GM12878 (cell line): Measurements from ENCODE around the gene HNRNPF. TPM values are rescaled to one million over a fixed set of nuclear protein-coding genes. Genes with fewer than 3 reads are reported as not detected.

ENCODE experiments used
- ATAC-seq: fragments of 200-7000 bp; cut with Tn5 transposase; 3 replicates; pipeline ENCODE4 v1.9.1; 2020; ENCODE audit warnings: mild to moderate bottlenecking, moderate library complexity
- BruUV-seq: library from RNA; stranded (reverse); fragments of 400-500 nt; replicated peaks from 2 replicates; lab custom pipeline; 2021; lab: Mats Ljungman, UMichigan
- CTCF ChIA-PET: fragments of 300-600 bp; sonication (Branson Sonifier 250); formaldehyde crosslinking; extraction: SDS; loops from one replicate; lab custom pipeline; 2021; ENCODE audit warnings: inconsistent platforms; lab: Yijun Ruan, JAX
- POLR2A ChIA-PET: fragments of 350-600 bp; formaldehyde crosslinking; extraction: SDS; loops from one replicate; lab custom pipeline; 2021; ENCODE audit warnings: inconsistent platforms; lab: Charles Lee
- RAD21 ChIA-PET: fragments of 300-600 bp; sonication (Branson Sonifier 250); formaldehyde crosslinking; loops from one replicate; lab custom pipeline; 2023; ENCODE audit warnings: antibody characterized with exemption; ENCODE audit not compliant: unreplicated experiment; lab: Charles Lee
- SMC1A ChIA-PET: fragments of 300-600 bp; sonication (Branson Sonifier 250); formaldehyde crosslinking; loops from one replicate; lab custom pipeline; 2023; ENCODE audit not compliant: unreplicated experiment, uncharacterized antibody; lab: Charles Lee
- DNase-seq: peaks from one replicate; pipeline ENCODE4 v3.0.0-alpha.2; 2011; ENCODE audit warnings: low read depth, low spot score
- FAIRE-seq: peaks from 3 replicates; lab custom pipeline; 2011; peaks lifted over from hg19 to GRCh38; lab: Jason Lieb, UNC
- H2AFZ ChIP-seq: 2 replicates; pipeline ENCODE4 v1.6.0; 2011; ENCODE audit warnings: low read depth, low read length, control low read depth; ENCODE audit not compliant: control insufficient read depth
- H3K27ac ChIP-seq: 2 replicates; pipeline ENCODE4 v1.5.1; 2011; ENCODE audit warnings: control low read depth; ENCODE audit not compliant: control insufficient read depth, insufficient read depth
- H3K27me3 ChIP-seq, 2 experiments: replicated peaks in 1 of 2; 2 replicates each; pipeline versions ENCODE4 v1.6.0 to v1.6.1; 2011; ENCODE audit warnings: low read length in 1 of 2; ENCODE audit not compliant: control insufficient read depth in 2 of 2, insufficient read depth in 2 of 2
- H3K36me3 ChIP-seq, 2 experiments: 2 replicates each; pipeline ENCODE4 v1.5.1; 2011; ENCODE audit warnings: low read length in 1 of 2; ENCODE audit not compliant: control insufficient read depth in 2 of 2, insufficient read depth in 2 of 2
- H3K4me1 ChIP-seq: 2 replicates; pipeline ENCODE4 v1.6.1; 2011; ENCODE audit warnings: mild to moderate bottlenecking, low read length, moderate library complexity, mixed read lengths; ENCODE audit not compliant: control insufficient read depth, insufficient read depth
- H3K4me2 ChIP-seq: 2 replicates; pipeline ENCODE4 v1.6.0; 2011; ENCODE audit warnings: control low read depth; ENCODE audit not compliant: control insufficient read depth, insufficient read depth
- H3K4me3 ChIP-seq: fragments of 200-600 bp; sonication (generic); 2 replicates; pipeline ENCODE4 v1.5.1; 2016
- H3K79me2 ChIP-seq: 2 replicates; pipeline ENCODE4 v1.6.0; 2011; ENCODE audit warnings: low read length; ENCODE audit not compliant: control insufficient read depth, insufficient read depth
- H3K9ac ChIP-seq: 2 replicates; pipeline ENCODE4 v1.8.0; 2011; ENCODE audit warnings: low read length, control low read depth, mixed read lengths; ENCODE audit not compliant: control insufficient read depth, insufficient read depth
- H3K9me3 ChIP-seq: replicated peaks from 3 replicates; pipeline ENCODE4 v1.5.1; 2011; ENCODE audit warnings: mild to moderate bottlenecking, low read length; ENCODE audit not compliant: control insufficient read depth, insufficient read depth
- H4K20me1 ChIP-seq: 2 replicates; pipeline ENCODE4 v1.6.0; 2011; ENCODE audit not compliant: control insufficient read depth, insufficient read depth
- WGBS: methylation state at CpG from one replicate; pipeline ENCODE4 v1.1.6; 2016; ENCODE audit warnings: low lambda C conversion rate; ENCODE audit not compliant: insufficient replicate concordance, insufficient coverage; ENCODE audit errors: missing lambda C conversion rate; 5-methylcytosine and 5-hydroxymethylcytosine counted together
- in situ Hi-C: fragments of 300-500 bp; cut with MboI; formaldehyde crosslinking; loops from 9 replicates; pipeline ENCODE4 v1.14.3; 2018; ENCODE audit warnings: mixed read lengths
- intact Hi-C: fragments of 100-400 bp; cut with micrococcal nuclease; formaldehyde crosslinking; loops from one replicate; pipeline ENCODE4 v1.14.2; 2022; ENCODE audit not compliant: unreplicated experiment
- polyA plus RNA-seq, 11 experiments: library from polyadenylated mRNA; depleted of rRNA in 4 of 11; unstranded in 6 of 11; stranded (reverse) in 5 of 11; fragments of >200 nt; fragmentation: Nextera tagmentation in 4 of 11; fragmentation: Illumina TruSeq in 1 of 11; extraction: Ambion mirVana in 4 of 11; extraction: Trizol in 1 of 11; gene quantifications; 1 replicate in 1 of 11; 2 replicates in 10 of 11; pipeline versions ENCODE4 v1.2.1 to v1.2.3, GENCODE V29; 2011 to 2016; ENCODE audit warnings: inconsistent platforms in 2 of 11, missing spikeins in 2 of 11, low read depth in 1 of 11
- total RNA-seq, 4 experiments: library from RNA; depleted of rRNA in 3 of 4; stranded (reverse); fragments of >200 nt in 3 of 4; fragmentation: Illumina TruSeq in 1 of 4; extraction: Trizol in 1 of 4; gene quantifications; 2 replicates each; pipeline versions ENCODE4 v1.2.1 to v1.2.3, GENCODE V29; 2013 to 2021
- TF ChIP-seq, protein P1 (sequence below), 3 experiments: IDR thresholded peaks in 2 of 3; conservative IDR thresholded peaks in 1 of 3; 2 replicates each; pipeline ENCODE4 v1.5.1; 2011; ENCODE audit warnings: low read depth in 3 of 3, low read length in 3 of 3, mild to moderate bottlenecking in 3 of 3, control low read depth in 2 of 3, moderate library complexity in 2 of 3, inconsistent platforms in 1 of 3, mixed read lengths in 1 of 3; ENCODE audit not compliant: control insufficient read depth in 2 of 3, insufficient read depth in 1 of 3; ENCODE audit errors: extremely low read depth in 1 of 3
- TF ChIP-seq, protein P2 (sequence below): IDR thresholded peaks from 2 replicates; pipeline ENCODE4 v1.6.1; 2011; ENCODE audit warnings: borderline replicate concordance, low read depth, mild to moderate bottlenecking, moderate library complexity, low read length; ENCODE audit not compliant: insufficient read depth, poor library complexity, severe bottlenecking

Gene HNRNPF
- total and polyA plus RNA-seq, 10 of the 15 experiments (the other 5 are each of a cell fraction or from before 2014, with no cell fraction given), result 156 to 373 (median 293) TPM

DNA sequence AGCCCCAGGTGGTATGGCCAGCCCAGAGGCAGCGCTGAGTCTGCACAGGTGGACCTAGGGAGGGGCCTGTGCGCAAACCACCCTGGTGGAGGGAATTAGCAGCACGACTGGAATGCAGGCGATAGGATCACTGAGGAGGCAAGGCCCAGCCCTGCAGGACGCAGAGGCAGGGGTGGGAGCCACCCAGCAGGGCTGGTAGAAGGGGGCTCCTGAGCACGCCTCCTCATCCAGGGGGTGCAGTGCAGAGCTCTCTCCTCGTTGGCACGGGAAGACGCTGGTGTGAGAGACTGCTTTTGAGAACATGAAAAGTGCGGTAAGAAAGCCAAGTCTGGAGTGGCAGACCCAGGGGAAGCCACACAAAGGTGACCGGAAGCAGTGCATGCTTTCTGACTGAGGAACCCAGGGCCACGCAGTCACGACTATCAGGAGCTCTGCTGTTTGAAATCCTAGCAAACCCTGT lies 31.5 kb downstream of the HNRNPF start:
- Histone ChIP-seq H3K79me2 (no peaks in the 10 kb centered on the region), H3K36me3 (no peaks in the 10 kb centered on the region), H3K9me3 (no peaks in the 10 kb centered on the region), H3K4me1 (no peaks in the 10 kb centered on the region), H3K9ac (no peak overlapping the region), H4K20me1 (no peaks in the 10 kb centered on the region), H3K27me3 (no peaks in the 10 kb centered on the region; a peak in 1 of 4 replicates), H3K4me3 (no peak overlapping the region), H3K27ac (no peak overlapping the region), H2AFZ (no peak overlapping the region), H3K4me2 (no peak overlapping the region)
- in situ Hi-C loops, result loop anchor here (25.0 kb wide), 2 partner anchors 90 to 590 kb away; partner anchors contain the start of gene BMS1
- ATAC-seq (peak; percentile 22; the same call in 2 of the 3 replicates), DNase-seq (no peak), FAIRE-seq (no peak)
- ChIA-PET SMC1A (no interaction called here), CTCF (interaction anchor here (1.0 kb wide), 1 partner anchor 83 kb away, joined by 3 read pairs; no protein-coding TSS in a partner anchor), RAD21 (interaction anchor here (0.6 to 1.0 kb wide), 2 partner anchors 58 to 84 kb away, joined by 3 to 5 read pairs; no protein-coding TSS in a partner anchor), POLR2A (no interaction called here)
- no TSS peak for BruUV-seq
- TF ChIP-seq, protein P1, sequence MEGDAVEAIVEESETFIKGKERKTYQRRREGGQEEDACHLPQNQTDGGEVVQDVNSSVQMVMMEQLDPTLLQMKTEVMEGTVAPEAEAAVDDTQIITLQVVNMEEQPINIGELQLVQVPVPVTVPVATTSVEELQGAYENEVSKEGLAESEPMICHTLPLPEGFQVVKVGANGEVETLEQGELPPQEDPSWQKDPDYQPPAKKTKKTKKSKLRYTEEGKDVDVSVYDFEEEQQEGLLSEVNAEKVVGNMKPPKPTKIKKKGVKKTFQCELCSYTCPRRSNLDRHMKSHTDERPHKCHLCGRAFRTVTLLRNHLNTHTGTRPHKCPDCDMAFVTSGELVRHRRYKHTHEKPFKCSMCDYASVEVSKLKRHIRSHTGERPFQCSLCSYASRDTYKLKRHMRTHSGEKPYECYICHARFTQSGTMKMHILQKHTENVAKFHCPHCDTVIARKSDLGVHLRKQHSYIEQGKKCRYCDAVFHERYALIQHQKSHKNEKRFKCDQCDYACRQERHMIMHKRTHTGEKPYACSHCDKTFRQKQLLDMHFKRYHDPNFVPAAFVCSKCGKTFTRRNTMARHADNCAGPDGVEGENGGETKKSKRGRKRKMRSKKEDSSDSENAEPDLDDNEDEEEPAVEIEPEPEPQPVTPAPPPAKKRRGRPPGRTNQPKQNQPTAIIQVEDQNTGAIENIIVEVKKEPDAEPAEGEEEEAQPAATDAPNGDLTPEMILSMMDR (IDR thresholded peaks at IDR 0.05 in 2 of 3, conservative IDR thresholded peaks at IDR 0.05 in 1 of 3; ENCODE audit: control insufficient read depth in 2 of 3, extremely low read depth in 1 of 3, insufficient read depth in 1 of 3, low read depth in 3 of 3, low read length in 3 of 3), result 0 out of 6 replicates have a peak, but pooled peaks of 1 of the 3 experiments have one; percentile 3
- TF ChIP-seq, protein P2, sequence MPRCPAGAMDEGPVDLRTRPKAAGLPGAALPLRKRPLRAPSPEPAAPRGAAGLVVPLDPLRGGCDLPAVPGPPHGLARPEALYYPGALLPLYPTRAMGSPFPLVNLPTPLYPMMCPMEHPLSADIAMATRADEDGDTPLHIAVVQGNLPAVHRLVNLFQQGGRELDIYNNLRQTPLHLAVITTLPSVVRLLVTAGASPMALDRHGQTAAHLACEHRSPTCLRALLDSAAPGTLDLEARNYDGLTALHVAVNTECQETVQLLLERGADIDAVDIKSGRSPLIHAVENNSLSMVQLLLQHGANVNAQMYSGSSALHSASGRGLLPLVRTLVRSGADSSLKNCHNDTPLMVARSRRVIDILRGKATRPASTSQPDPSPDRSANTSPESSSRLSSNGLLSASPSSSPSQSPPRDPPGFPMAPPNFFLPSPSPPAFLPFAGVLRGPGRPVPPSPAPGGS, result no peak
- 41% methylated on average over 13 of the region's 13 CpGs for WGBS
- intact Hi-C loops, result no loop called here
